Activated CD4-positive, alpha-beta T cell treated with anti-CD3 and anti-CD28 coated beads, Interleukin-2, amount 50 U/mL, for 48 hours (primary cell): ENCODE measurements around the gene OXT.
A peak's percentile ranks its signal among the peaks of the same experiment; 100 is the strongest.

Source experiments
- DNase-seq, 2 experiments: peaks; one replicate each; pipeline ENCODE4 v3.0.0-alpha.2; 2020

Gene OXT

GRCh38 chr20:3088031-3088430 lies 16.6 kb downstream of the OXT start:
- DNase-seq: no peak

DNA sequence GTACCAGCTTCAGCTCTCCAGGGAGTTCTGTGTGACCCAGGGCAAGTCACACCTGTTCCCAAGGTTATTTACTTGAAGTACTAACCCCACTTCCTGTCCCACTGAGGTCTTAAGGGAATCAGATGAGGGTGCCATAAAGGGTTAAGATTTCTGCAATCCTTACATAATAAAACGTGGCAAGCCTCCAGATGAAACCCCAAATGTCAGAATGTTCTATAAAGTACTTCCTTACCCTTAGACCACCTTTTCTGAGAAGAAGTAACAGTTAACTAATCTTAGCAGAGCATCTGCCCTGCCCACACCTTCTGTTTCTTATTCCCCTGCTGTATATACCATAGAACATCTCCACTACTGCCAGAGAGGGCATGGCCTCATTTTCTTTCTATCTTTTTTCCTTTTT lies 19.1 kb downstream of the OXT start:
- no peak for DNase-seq

DNA sequence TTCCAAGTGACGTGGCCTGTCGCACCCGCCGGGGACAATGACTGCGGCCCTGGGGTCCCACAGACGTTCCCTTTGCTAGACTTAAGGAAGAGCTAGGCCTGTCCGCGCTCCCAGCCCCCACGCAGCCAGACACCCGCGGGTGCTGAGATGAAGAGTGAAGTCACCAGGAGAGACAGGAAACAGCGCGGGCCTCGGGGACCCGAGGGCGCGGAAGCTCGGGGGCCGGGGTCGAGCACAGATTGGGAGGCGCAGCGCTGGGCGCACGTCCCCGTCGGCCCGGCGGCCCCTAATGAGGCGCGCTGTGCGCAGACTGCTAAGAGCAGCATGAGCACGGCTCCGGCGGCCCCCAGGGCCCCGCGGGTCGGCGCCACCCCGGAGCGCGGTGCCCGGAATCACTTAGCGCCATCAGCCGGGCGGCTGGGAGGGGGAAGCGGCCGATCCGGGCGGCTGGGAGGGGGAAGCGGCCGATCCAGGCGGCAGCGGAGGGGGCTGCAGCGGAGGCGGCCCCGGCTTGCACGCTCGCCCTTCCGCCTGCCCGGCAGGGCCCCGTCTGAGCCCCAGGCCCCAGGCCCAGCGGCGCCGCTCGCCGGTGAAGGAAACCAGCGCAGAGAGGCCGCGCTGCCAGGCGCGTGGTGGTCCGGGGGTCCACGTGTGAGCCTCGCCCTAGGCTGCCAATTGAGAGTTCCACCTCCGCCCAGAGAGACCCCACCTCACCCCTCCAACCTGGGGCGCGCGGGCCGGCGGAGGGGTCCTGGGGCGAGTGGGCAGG lies 21.4 kb downstream of the OXT start:
- peak; percentile 41 to 48 for DNase-seq

- no peak for DNase-seq
These were observed 22.5 kb downstream of the OXT start for GRCh38 chr20:3093861-3094361.

DNA sequence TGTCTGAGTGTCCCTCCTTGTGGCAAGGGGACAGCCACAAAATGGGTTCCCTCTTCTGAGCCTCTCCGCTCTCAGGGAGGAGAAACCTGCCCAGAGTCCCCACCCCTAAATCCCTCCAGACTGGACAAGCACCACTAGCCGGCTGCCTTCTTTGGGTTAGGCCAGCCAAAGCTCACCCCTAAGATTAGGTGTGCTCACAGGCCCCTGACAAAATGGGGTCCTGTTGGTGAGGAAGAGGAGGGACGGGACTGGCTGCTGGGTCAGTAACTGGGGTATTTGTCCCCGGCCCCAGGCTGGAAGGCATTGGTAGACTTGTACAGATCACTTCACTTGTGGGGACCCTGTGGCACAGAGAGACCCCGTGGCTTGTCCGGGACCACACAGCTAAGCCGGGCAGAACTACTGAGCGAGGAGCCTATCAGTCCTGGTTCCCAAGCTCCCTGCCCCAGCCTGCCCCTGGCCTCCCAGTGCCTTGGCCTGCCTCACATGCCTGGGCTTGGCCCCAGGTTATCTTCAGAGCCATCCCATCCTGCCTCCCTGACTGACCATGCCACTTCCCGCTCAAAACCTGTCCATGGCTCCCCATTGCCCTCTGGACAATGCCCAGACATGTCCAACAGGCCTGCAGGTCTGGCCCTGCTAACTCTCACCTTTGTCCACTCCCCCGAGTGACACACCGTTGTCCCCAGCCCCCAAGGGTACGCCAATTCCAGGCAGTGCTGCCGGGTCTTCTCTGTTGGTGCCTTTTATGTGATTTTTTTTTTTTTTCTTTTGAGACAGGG lies 23.6 kb downstream of the OXT start:
- no peak for DNase-seq

- no peak for DNase-seq
These were observed 29.1 kb downstream of the OXT start for GRCh38 chr20:3100480-3100879.

- no peak for DNase-seq
These were observed 29.8 kb downstream of the OXT start for GRCh38 chr20:3101251-3101650.

- peak; percentile 67 to 74 for DNase-seq
These were observed 30.5 kb downstream of the OXT start for GRCh38 chr20:3101737-3102574.

DNA sequence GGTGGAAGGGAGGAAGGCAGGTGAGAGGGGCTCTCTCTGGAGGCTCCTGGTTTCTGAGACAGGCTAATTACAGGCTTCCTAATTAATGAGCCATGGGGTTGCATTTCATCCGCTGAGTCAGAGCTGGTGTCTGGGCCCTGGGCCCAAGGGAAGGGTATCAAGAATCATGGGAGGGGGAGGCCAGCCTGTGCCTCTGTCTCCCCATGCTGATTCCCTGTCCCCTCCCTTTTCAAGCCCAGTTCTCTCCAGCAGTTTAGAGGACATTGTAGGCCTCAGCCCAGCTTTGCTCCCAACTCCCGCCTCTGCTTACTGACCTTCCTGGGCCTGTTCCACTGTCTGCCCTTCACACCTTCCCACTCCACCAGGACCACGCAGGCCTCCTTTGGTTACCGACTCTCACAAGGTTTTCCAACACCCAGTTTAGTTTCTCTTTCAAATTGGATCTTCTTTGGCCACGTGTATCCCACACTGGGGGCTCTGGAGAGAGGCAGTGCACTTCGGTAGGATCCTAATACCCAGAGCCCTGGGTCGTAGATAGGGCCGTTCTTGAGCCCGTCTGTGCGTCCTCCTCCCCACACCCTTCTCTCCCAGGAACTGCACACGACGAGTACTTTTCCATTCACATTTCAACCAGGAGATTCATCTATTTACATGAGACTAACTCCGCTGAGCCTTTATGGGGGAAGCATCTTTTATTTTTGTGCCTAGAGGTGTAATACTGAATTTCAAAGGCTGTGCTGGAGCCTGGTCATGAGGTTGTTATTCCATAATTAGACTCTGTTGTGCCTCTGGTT lies 31.4 kb downstream of the OXT start:
- DNase-seq: no peak

GRCh38 chr20:3103369-3104032 lies 32.1 kb downstream of the OXT start:
- DNase-seq: no peak

DNA sequence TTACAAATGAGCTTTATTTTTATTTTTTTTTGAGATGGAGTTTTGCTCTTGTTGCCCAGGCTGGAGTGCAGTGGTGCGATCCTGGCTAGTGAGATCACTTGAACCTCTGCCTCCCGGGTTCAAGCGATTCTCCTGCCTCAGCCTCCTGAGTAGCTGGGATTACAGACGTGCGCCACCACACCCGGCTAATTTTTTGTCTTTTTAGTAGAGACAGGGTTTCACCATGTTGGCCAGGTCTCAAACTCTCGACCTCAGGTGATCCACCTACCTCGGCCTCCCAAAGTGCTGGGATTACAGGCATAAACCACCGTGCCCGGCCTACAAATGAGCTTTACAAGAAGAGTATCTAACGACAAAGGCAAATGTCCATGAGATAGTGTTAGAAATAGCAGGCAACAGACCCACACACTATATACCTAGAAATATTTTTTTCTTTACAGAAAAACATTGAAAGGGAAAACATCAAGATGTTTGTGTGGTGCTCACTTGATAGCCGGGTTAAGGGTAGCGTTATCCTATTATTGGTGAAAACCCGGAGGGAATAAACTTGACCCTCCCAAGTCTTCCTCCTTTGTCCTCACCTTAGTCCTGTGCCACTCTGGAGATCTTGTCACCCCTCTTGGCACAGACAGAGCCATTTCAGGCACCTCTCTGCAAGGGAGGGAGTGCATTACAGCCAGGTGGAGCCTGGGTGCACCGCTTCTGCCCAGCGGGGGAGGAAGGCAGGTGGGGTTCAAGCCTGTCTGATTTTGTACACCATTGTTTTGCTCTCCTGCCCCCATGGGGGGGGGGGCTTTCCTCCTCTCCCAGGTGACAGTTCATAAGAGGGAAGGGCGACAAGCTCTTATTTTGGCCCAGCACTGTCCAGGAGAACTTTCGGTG lies 34.1 kb downstream of the OXT start:
- DNase-seq: no peak

GRCh38 chr20:3106185-3106584 lies 34.8 kb downstream of the OXT start:
- DNase-seq: no peak

GRCh38 chr20:3106658-3107463 lies 35.4 kb downstream of the OXT start:
- DNase-seq: no peak

DNA sequence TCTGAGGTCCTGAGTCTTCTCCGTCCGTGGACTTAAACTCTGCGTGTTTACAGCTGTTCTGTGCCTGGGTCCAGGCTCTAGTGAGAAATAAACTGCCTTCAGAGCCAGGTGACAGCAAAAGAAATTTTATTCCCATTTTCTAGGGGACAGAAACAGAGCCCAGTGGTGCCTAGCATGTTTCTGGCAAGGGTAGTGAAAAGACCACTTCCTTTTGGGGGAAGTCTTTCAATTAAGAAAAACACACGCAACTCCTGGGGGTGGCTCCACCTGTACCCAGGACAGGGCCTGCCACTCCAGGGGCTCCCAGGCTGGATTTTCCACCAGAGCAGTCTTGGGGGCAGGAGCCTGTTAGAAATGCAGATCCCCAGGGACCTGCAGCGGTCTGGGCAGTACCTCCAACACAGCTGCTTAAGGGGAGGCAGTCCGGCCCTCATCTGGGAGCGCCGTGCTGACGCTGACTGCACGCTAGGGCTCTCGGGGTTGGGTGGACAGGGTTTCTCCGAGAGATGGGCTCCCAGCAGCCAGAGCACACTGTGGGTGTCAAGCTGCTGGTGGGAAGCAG lies 36.1 kb downstream of the OXT start:
- DNase-seq: no peak

DNA sequence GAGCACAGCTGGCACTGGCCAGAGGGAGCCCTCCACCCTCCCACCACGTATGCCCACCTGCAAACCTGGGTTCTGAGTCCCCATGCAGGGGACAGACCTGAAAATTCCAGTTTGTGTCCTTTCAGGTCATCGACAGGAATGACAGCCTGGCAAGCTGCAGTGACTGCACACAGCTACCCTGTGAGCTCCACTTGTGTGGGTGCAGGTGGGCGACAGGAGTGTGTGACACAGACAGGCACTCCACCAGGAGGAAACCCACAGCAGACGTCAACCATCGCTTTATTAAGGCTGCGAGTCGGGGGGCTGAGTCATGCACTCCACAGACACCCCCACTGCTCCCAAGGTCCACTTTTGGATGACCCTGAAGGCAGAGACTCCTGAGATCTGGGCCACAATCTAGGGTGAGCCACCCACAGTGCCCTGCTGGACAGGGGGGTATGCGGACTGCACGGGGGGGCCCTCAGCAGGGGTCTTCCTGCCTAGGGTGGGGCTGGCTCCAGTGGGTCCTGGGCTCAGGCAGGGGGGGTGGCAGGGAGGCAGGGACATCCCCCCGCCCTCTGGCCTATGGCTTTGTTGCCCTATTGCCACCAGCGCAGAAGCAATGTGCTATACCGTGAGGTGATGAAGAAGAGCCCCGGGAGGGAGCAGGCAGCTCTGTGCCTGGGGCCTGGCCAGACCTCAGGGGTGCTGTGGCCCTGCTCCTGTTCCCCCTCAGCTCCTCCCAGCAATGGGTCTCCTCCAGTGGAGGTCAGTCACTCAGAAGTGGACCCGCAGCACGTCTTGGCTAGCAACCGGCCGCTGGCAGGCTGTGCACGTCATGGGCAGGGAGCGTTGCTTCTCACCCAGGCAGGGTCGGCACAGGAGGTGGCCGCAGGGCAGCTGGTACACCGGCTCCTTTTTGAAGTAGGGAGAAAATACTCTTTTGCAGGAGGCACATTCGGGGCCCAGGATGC lies 38.2 kb downstream of the OXT start:
- no peak for DNase-seq

- DNase-seq: no peak
These were observed 40.1 kb downstream of the OXT start for GRCh38 chr20:3111507-3111906.

DNA sequence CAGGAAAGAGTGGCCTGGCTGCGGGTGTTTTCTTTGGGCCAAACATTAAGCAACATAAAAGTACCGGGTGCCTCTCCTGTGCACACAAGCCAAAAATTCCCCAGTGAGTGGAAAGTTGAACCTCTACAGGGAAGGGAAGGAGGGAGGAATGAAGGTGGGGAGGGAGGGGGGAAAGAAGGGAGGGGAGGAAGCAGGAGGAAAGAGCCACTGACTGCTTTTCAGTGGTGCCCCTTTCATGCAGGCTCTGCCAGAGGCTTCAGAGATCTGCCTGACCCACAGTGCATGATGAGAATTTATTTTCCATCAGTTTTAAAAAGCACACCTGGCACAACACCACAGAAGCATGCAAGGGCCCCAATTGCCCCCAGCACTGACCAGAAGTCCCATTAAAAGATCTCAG lies 40.6 kb downstream of the OXT start:
- DNase-seq: no peak
